NCI-H82 treated with DMSO at 0.1 percent for 48 hours (cell line): ENCODE results near the gene CROCC2.

Experiments
- DNase-seq: peaks from one replicate; lab custom pipeline; 2025; ENCODE audit not compliant: unreplicated experiment; lab: John Stamatoyannopoulos, UW

Gene CROCC2

GRCh38 chr2:240919786-240920782 lies 13.9 kb downstream of the CROCC2 start:
- no peak for DNase-seq

GRCh38 chr2:240920783-240921231 lies 14.7 kb downstream of the CROCC2 start:
- DNase-seq, result no peak

- DNase-seq, result no peak
These were observed 15.3 kb downstream of the CROCC2 start for GRCh38 chr2:240921311-240921994.

- DNase-seq, result no peak
These were observed 15.8 kb downstream of the CROCC2 start for GRCh38 chr2:240921995-240922244.

- DNase-seq, result no peak
These were observed 16.3 kb downstream of the CROCC2 start for GRCh38 chr2:240922245-240922981.

- no peak for DNase-seq
These were observed 16.9 kb downstream of the CROCC2 start for GRCh38 chr2:240922982-240923537.

GRCh38 chr2:240925191-240925567 lies 19.0 kb downstream of the CROCC2 start:
- no peak for DNase-seq

GRCh38 chr2:240925568-240926515 lies 19.7 kb downstream of the CROCC2 start:
- DNase-seq, result no peak

- no peak for DNase-seq
These were observed 20.6 kb downstream of the CROCC2 start for GRCh38 chr2:240926516-240927389.

- no peak for DNase-seq
These were observed 21.2 kb downstream of the CROCC2 start for GRCh38 chr2:240927390-240927781.

GRCh38 chr2:240928476-240929363 lies 22.6 kb downstream of the CROCC2 start:
- DNase-seq, result no peak

- DNase-seq, result no peak
These were observed 23.4 kb downstream of the CROCC2 start for GRCh38 chr2:240929364-240930095.

- DNase-seq, result no peak
These were observed 24.0 kb downstream of the CROCC2 start for GRCh38 chr2:240930096-240930630.

- no peak for DNase-seq
These were observed 24.6 kb downstream of the CROCC2 start for GRCh38 chr2:240930631-240931318.

- DNase-seq, result no peak
These were observed 25.3 kb downstream of the CROCC2 start for GRCh38 chr2:240931319-240931949.

- DNase-seq, result no peak
These were observed 26.0 kb downstream of the CROCC2 start for GRCh38 chr2:240932001-240932723.
